ENCODE results near the gene ARHGAP10. TPM values are rescaled to one million over a fixed set of nuclear protein-coding genes. Genes with fewer than 3 reads are reported as not detected.

Gene ARHGAP10
- total and polyA plus RNA-seq, 2 donors (not counting 1 experiment from before 2014, with no cell fraction given): 0.10 to 0.34 TPM

DNA sequence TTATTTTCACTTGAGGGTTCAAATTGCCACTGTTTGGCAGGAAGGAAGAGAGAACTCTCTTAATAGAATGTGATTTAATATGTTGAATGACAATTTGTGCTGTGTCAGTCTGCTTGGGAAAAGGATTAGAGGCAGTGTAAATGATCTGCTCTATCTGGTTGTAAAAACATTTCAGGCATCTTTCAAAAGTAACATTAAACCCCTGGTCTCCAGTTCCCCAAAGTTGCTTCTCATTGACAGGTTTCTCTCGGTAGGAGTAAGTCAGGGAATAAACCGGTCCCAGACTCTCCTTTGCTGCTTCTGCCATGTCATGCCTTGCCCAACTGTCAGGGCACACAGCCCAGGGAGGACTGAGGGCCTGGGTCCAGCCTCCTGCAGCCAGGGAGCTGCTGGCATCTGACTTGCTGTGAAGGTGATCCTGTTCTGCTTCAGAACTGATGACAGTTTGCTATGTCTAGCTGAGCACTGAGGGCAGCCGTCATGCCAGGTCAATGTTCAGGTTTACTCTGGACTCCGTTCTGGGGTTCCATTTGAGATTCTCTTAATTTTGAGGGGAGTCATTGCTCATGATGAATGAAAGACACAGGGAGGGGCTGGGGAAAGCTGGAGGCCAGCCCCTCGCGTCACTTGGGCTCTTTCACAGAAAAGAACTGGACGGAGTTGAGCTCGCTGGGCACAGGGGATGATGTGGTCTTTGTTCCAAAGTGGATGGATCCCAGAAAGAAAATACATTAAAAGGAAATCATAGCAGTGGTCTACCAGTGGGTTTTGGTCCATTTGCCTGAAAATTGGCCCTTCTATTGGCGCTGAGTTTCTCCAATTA, 312.4 kb downstream of the ARHGAP10 start:
- ATAC-seq (ENCODE audit: low read depth): no peak
- Histone ChIP-seq H3K4me3 (ENCODE audit: control extremely low read depth in 1 of 5, extremely low read depth in 1 of 5, insufficient read depth in 1 of 5, low read depth in 2 of 5, low read length in 4 of 5) (no peak overlapping the region), H3K79me2 (ENCODE audit: control insufficient read depth, insufficient read depth, low read length) (no peaks in the 10 kb centered on the region), H3K9ac (ENCODE audit: low read length) (no peak overlapping the region), H3K36me3 (replicated peaks in 1 of 2; ENCODE audit: control extremely low read depth in 1 of 2, control insufficient read depth in 1 of 2, extremely low read depth in 1 of 2, insufficient read depth in 2 of 2, low read length in 1 of 2) (no peaks in the 10 kb centered on the region), H3K4me2 (replicated peaks; ENCODE audit: low read depth, low read length, poor library complexity, severe bottlenecking) (no peak overlapping the region), H2AFZ (ENCODE audit: insufficient read depth, low read depth, low read length, poor library complexity, severe bottlenecking) (no peak overlapping the region), H4K20me1 (ENCODE audit: control insufficient read depth, insufficient read depth, low read length, poor library complexity, severe bottlenecking) (no peaks in the 10 kb centered on the region), H3K4me1 (ENCODE audit: control insufficient read depth in 2 of 2, insufficient read depth in 2 of 2, low read length in 2 of 2) (peaks cover 0 to 9% of the 10 kb centered on the region in 2 donors), H3K27ac (ENCODE audit: low read length in 2 of 2) (no peak overlapping the region), H3K9me3 (ENCODE audit: control extremely low read depth in 1 of 3, control insufficient read depth in 2 of 3, insufficient read depth in 1 of 3, low read length in 2 of 3) (no peaks in the 10 kb centered on the region), H3K27me3 (replicated peaks in 1 of 4; ENCODE audit: control extremely low read depth in 1 of 4, control insufficient read depth in 3 of 4, insufficient read depth in 4 of 4, low read length in 3 of 4) (peaks cover 0 to 2% (median 0%) of the 10 kb centered on the region in 4 experiments)
- no peak overlapping the region for H3K27ac Mint-ChIP-seq
- H3K9me3 Mint-ChIP-seq (ENCODE audit: insufficient read depth): no peaks in the 10 kb centered on the region
- H3K27me3 Mint-ChIP-seq: no peaks in the 10 kb centered on the region
- intact Hi-C loops (cut with micrococcal nuclease): no loop called here
- ChIA-PET POLR2A (no interaction called here), CTCF (interaction anchor here (2.6 kb wide), 1 partner anchor 10 kb away, joined by 9 read pairs; no protein-coding TSS in a partner anchor)
- H3K4me3 Mint-ChIP-seq: no peak overlapping the region
- DNase-seq: no peak
- WGBS (ENCODE audit: insufficient coverage): 94% methylated on average over 6 of the region's 9 CpGs
- TF ChIP-seq, protein P1, sequence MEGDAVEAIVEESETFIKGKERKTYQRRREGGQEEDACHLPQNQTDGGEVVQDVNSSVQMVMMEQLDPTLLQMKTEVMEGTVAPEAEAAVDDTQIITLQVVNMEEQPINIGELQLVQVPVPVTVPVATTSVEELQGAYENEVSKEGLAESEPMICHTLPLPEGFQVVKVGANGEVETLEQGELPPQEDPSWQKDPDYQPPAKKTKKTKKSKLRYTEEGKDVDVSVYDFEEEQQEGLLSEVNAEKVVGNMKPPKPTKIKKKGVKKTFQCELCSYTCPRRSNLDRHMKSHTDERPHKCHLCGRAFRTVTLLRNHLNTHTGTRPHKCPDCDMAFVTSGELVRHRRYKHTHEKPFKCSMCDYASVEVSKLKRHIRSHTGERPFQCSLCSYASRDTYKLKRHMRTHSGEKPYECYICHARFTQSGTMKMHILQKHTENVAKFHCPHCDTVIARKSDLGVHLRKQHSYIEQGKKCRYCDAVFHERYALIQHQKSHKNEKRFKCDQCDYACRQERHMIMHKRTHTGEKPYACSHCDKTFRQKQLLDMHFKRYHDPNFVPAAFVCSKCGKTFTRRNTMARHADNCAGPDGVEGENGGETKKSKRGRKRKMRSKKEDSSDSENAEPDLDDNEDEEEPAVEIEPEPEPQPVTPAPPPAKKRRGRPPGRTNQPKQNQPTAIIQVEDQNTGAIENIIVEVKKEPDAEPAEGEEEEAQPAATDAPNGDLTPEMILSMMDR (IDR thresholded peaks at IDR 0.05): no peak
- TF ChIP-seq EZH2 (IDR thresholded peaks at IDR 0.05; ENCODE audit: borderline replicate concordance, insufficient read depth, low read depth, low read length, poor library complexity, severe bottlenecking): no peak
- peaks cover 6% of the 10 kb centered on the region for H3K4me1 Mint-ChIP-seq

- intact Hi-C loops (cut with micrococcal nuclease): no loop called here
- no CpG with 5 or more reads among the region's 4 CpGs for WGBS (ENCODE audit: insufficient coverage)
- Histone ChIP-seq H4K20me1 (ENCODE audit: control insufficient read depth, insufficient read depth, low read length, poor library complexity, severe bottlenecking) (no peaks in the 10 kb centered on the region), H3K9me3 (ENCODE audit: control extremely low read depth in 1 of 3, control insufficient read depth in 2 of 3, insufficient read depth in 1 of 3, low read length in 2 of 3) (no peaks in the 10 kb centered on the region), H3K27me3 (replicated peaks in 1 of 4; ENCODE audit: control extremely low read depth in 1 of 4, control insufficient read depth in 3 of 4, insufficient read depth in 4 of 4, low read length in 3 of 4) (peaks cover 0 to 2% (median 0%) of the 10 kb centered on the region in 4 experiments), H3K79me2 (ENCODE audit: control insufficient read depth, insufficient read depth, low read length) (no peaks in the 10 kb centered on the region), H3K4me1 (ENCODE audit: control insufficient read depth in 2 of 2, insufficient read depth in 2 of 2, low read length in 2 of 2) (peaks cover 0 to 9% of the 10 kb centered on the region in 2 donors), H2AFZ (ENCODE audit: insufficient read depth, low read depth, low read length, poor library complexity, severe bottlenecking) (peak overlapping the region; percentile 33), H3K9ac (ENCODE audit: low read length) (no peak overlapping the region), H3K4me2 (replicated peaks; ENCODE audit: low read depth, low read length, poor library complexity, severe bottlenecking) (no peak overlapping the region), H3K36me3 (replicated peaks in 1 of 2; ENCODE audit: control extremely low read depth in 1 of 2, control insufficient read depth in 1 of 2, extremely low read depth in 1 of 2, insufficient read depth in 2 of 2, low read length in 1 of 2) (no peaks in the 10 kb centered on the region), H3K27ac (ENCODE audit: low read length in 2 of 2) (no peak overlapping the region), H3K4me3 (ENCODE audit: control extremely low read depth in 1 of 5, extremely low read depth in 1 of 5, insufficient read depth in 1 of 5, low read depth in 2 of 5, low read length in 4 of 5) (no peak overlapping the region)
- no peaks in the 10 kb centered on the region for H3K9me3 Mint-ChIP-seq (ENCODE audit: insufficient read depth)
- no peak overlapping the region for H3K4me3 Mint-ChIP-seq
- no peak for TF ChIP-seq EZH2 (IDR thresholded peaks at IDR 0.05; ENCODE audit: borderline replicate concordance, insufficient read depth, low read depth, low read length, poor library complexity, severe bottlenecking)
- TF ChIP-seq, protein P1 (IDR thresholded peaks at IDR 0.05): peak; percentile 8
- CTCF ChIA-PET: interaction anchor here (2.6 kb wide), 1 partner anchor 10 kb away, joined by 9 read pairs; no protein-coding TSS in a partner anchor
- POLR2A ChIA-PET: no interaction called here
- ATAC-seq (ENCODE audit: low read depth) (no peak), DNase-seq (no peak)
- no peaks in the 10 kb centered on the region for H3K27me3 Mint-ChIP-seq
- peaks cover 6% of the 10 kb centered on the region for H3K4me1 Mint-ChIP-seq
- H3K27ac Mint-ChIP-seq: no peak overlapping the region
Observed at GRCh38 chr4:148044912-148045352, 313.0 kb downstream of the ARHGAP10 start.

Measured in B cell (primary cell).